B cell (primary cell): Measurements from ENCODE around the gene DPYD. TPM values are rescaled to one million over a fixed set of nuclear protein-coding genes. Genes with fewer than 3 reads are reported as not detected.

Experiments used
- ATAC-seq: fragments of 200-7000 bp; cut with Tn5 transposase; one replicate; pipeline ENCODE4 v1.10.0; 2021; ENCODE audit warnings: low read depth, mild to moderate bottlenecking, moderate number of reproducible peaks, moderate library complexity
- CTCF ChIA-PET: fragments of 350-600 bp; sonication (Branson Sonifier 250); formaldehyde crosslinking; loops from one replicate; lab custom pipeline; 2021; ENCODE audit warnings: antibody characterized with exemption, inconsistent platforms; lab: Charles Lee
- POLR2A ChIA-PET: fragments of 350-600 bp; sonication (Branson Sonifier 250); formaldehyde crosslinking; loops from one replicate; lab custom pipeline; 2021; ENCODE audit warnings: antibody characterized with exemption; lab: Charles Lee
- DNase-seq: peaks from one replicate; pipeline ENCODE4 v3.0.0; 2013
- H2AFZ ChIP-seq: 2 replicates; pipeline ENCODE4 v1.6.1; 2012; ENCODE audit warnings: mild to moderate bottlenecking, low read depth, low read length; ENCODE audit not compliant: insufficient read depth, poor library complexity, severe bottlenecking
- H3K27ac ChIP-seq, 2 donors: 1 replicate in 1 of 2; 2 replicates in 1 of 2; pipeline ENCODE4 v1.5.1; 2012 to 2013; ENCODE audit warnings: low read length in 2 of 2, mild to moderate bottlenecking in 2 of 2, moderate library complexity in 1 of 2
- H3K27me3 ChIP-seq, 4 experiments: fragments of 200-600 bp in 1 of 4; sonication (generic) in 1 of 4; replicated peaks in 1 of 4; 1 replicate in 2 of 4; 2 replicates in 2 of 4; pipeline versions ENCODE4 v1.6.1 to v1.7.0; 2013 to 2016; ENCODE audit warnings: low read length in 3 of 4, mild to moderate bottlenecking in 2 of 4, mixed read lengths in 1 of 4, moderate library complexity in 1 of 4; ENCODE audit not compliant: insufficient read depth in 4 of 4, control insufficient read depth in 3 of 4; ENCODE audit errors: control extremely low read depth in 1 of 4
- H3K36me3 ChIP-seq, 2 experiments: replicated peaks in 1 of 2; 1 replicate in 1 of 2; 2 replicates in 1 of 2; pipeline versions ENCODE4 v1.6.1 to v1.7.1; 2013; ENCODE audit warnings: low read length in 1 of 2; ENCODE audit not compliant: insufficient read depth in 2 of 2, control insufficient read depth in 1 of 2; ENCODE audit errors: control extremely low read depth in 1 of 2, extremely low read depth in 1 of 2
- H3K4me1 ChIP-seq, 2 donors: fragments of 200-600 bp in 1 of 2; sonication (generic) in 1 of 2; 1 replicate in 1 of 2; 2 replicates in 1 of 2; pipeline versions ENCODE4 v1.5.1 to v1.6.1; 2013 to 2017; ENCODE audit warnings: low read length in 2 of 2; ENCODE audit not compliant: control insufficient read depth in 2 of 2, insufficient read depth in 2 of 2
- H3K4me2 ChIP-seq: replicated peaks from 2 replicates; pipeline ENCODE3; 2012; ENCODE audit warnings: mild to moderate bottlenecking, low read depth, low read length; ENCODE audit not compliant: poor library complexity, severe bottlenecking
- H3K4me3 ChIP-seq, 5 experiments: fragments of 200-600 bp in 1 of 5; sonication (generic) in 1 of 5; 1 replicate in 3 of 5; 2 replicates in 2 of 5; pipeline versions ENCODE4 v1.5.1 to v1.7.0; 2011 to 2016; ENCODE audit warnings: low read length in 4 of 5, mild to moderate bottlenecking in 4 of 5, low read depth in 2 of 5, control low read depth in 1 of 5, moderate library complexity in 1 of 5; ENCODE audit not compliant: insufficient read depth in 1 of 5; ENCODE audit errors: control extremely low read depth in 1 of 5, extremely low read depth in 1 of 5
- H3K79me2 ChIP-seq: fragments of 200-600 bp; sonication (generic); one replicate; pipeline ENCODE4 v1.6.0; 2016; ENCODE audit warnings: low read length; ENCODE audit not compliant: control insufficient read depth, insufficient read depth
- H3K9ac ChIP-seq: fragments of 200-600 bp; sonication (generic); 2 replicates; pipeline ENCODE4 v1.6.1; 2017; ENCODE audit warnings: mild to moderate bottlenecking, low read length, moderate library complexity
- H3K9me3 ChIP-seq, 3 donors: one replicate each; pipeline versions ENCODE4 v1.6.1 to v1.7.1; 2013; ENCODE audit warnings: low read length in 2 of 3; ENCODE audit not compliant: control insufficient read depth in 2 of 3, insufficient read depth in 1 of 3; ENCODE audit errors: control extremely low read depth in 1 of 3
- H4K20me1 ChIP-seq: 2 replicates; pipeline ENCODE4 v1.6.0; 2012; ENCODE audit warnings: mild to moderate bottlenecking, low read length; ENCODE audit not compliant: insufficient read depth, control insufficient read depth, poor library complexity, severe bottlenecking
- H3K27ac Mint-ChIP-seq: one replicate; pipeline ENCODE4 v1.8.0; 2021; ENCODE audit warnings: mixed read lengths
- H3K27me3 Mint-ChIP-seq: one replicate; pipeline ENCODE4 v1.8.0; 2021; ENCODE audit warnings: mixed read lengths
- H3K4me1 Mint-ChIP-seq: one replicate; pipeline ENCODE4 v1.8.0; 2021; ENCODE audit warnings: mixed read lengths
- H3K4me3 Mint-ChIP-seq: one replicate; pipeline ENCODE4 v1.8.0; 2021; ENCODE audit warnings: mixed read lengths
- H3K9me3 Mint-ChIP-seq: one replicate; pipeline ENCODE4 v1.8.0; 2022; ENCODE audit warnings: mixed read lengths; ENCODE audit not compliant: insufficient read depth
- CTCF ChIP-seq: fragments of 200-600 bp; IDR thresholded peaks from one replicate; pipeline ENCODE4 v1.8.0; 2022; ENCODE audit warnings: antibody characterized with exemption, mild to moderate bottlenecking
- EZH2 ChIP-seq: IDR thresholded peaks from 2 replicates; pipeline ENCODE4 v1.6.1; 2012; ENCODE audit warnings: borderline replicate concordance, low read depth, mild to moderate bottlenecking, moderate library complexity, low read length; ENCODE audit not compliant: insufficient read depth, poor library complexity, severe bottlenecking
- WGBS: methylation state at CpG from one replicate; pipeline ENCODE4 v1.1.5; 2013; ENCODE audit warnings: missing lambda C conversion rate; ENCODE audit not compliant: insufficient coverage; 5-methylcytosine and 5-hydroxymethylcytosine counted together
- intact Hi-C: fragments of 100-400 bp; cut with micrococcal nuclease; formaldehyde crosslinking; loops from one replicate; pipeline ENCODE4 v1.10.0; 2022
- polyA plus RNA-seq: library from polyadenylated mRNA; depleted of rRNA; stranded (reverse); fragments of >200 nt; gene quantifications from 2 replicates; pipeline ENCODE4 v1.2.3, GENCODE V29; 2012
- total RNA-seq, 2 donors: library from RNA; stranded (reverse); fragments of 120-200 nt in 1 of 2; gene quantifications; 1 replicate in 1 of 2; 2 replicates in 1 of 2; pipeline versions ENCODE4 v1.2.3 to v1.2.4, GENCODE V29; 2013 to 2022

The DPYD gene
- total and polyA plus RNA-seq, 2 donors (not counting 1 experiment from before 2014, with no cell fraction given): 4.2 to 19.0 TPM

- H3K4me2 ChIP-seq: no peak overlapping the region
- no peaks in the 10 kb centered on the region for H3K9me3 ChIP-seq
- POLR2A ChIA-PET: no interaction called here
- intact Hi-C loops: no loop called here
- DNase-seq (no peak), ATAC-seq (no peak)
- H3K4me3 ChIP-seq: no peak overlapping the region
- no peak overlapping the region for H3K27ac ChIP-seq
- no peaks in the 10 kb centered on the region for H3K36me3 ChIP-seq
- no peaks in the 10 kb centered on the region for H3K27me3 ChIP-seq
- Mint-ChIP-seq H3K4me1 (no peaks in the 10 kb centered on the region), H3K9me3 (no peaks in the 10 kb centered on the region), H3K4me3 (no peak overlapping the region), H3K27me3 (peaks cover 7% of the 10 kb centered on the region), H3K27ac (no peak overlapping the region)
- CTCF ChIA-PET: no interaction called here
- no peaks in the 10 kb centered on the region for H3K4me1 ChIP-seq
- no peak overlapping the region for H3K9ac ChIP-seq
- no peak overlapping the region for H2AFZ ChIP-seq
- H4K20me1 ChIP-seq: no peaks in the 10 kb centered on the region
- TF ChIP-seq CTCF (no peak), EZH2 (no peak)
- no CpG with 5 or more reads among the region's 3 CpGs for WGBS
- H3K79me2 ChIP-seq: no peaks in the 10 kb centered on the region
Observed at GRCh38 chr1:97947695-97948094, 26.9 kb upstream of the DPYD start.

GRCh38 chr1:97943354-97943753, 22.5 kb upstream of the DPYD start:
- peaks cover 7% of the 10 kb centered on the region for H3K27me3 Mint-ChIP-seq
- WGBS: 90% methylated on average over 3 of the region's 4 CpGs
- ChIA-PET POLR2A (no interaction called here), CTCF (no interaction called here)
- H3K27me3 ChIP-seq: no peaks in the 10 kb centered on the region
- no peaks in the 10 kb centered on the region for H3K9me3 Mint-ChIP-seq
- no peaks in the 10 kb centered on the region for H3K36me3 ChIP-seq
- no peaks in the 10 kb centered on the region for H3K4me1 ChIP-seq
- H3K27ac Mint-ChIP-seq: no peak overlapping the region
- H3K9ac ChIP-seq: no peak overlapping the region
- no peaks in the 10 kb centered on the region for H3K9me3 ChIP-seq
- no peak for ATAC-seq
- intact Hi-C loops: no loop called here
- no peak overlapping the region for H3K4me3 Mint-ChIP-seq
- H3K4me3 ChIP-seq: no peak overlapping the region
- H3K4me1 Mint-ChIP-seq: no peaks in the 10 kb centered on the region
- no peak for DNase-seq
- no peak overlapping the region for H3K27ac ChIP-seq
- H2AFZ ChIP-seq: no peak overlapping the region
- no peaks in the 10 kb centered on the region for H4K20me1 ChIP-seq
- TF ChIP-seq CTCF: no peak
- no peak for TF ChIP-seq EZH2
- no peaks in the 10 kb centered on the region for H3K79me2 ChIP-seq
- no peak overlapping the region for H3K4me2 ChIP-seq
